Pancreas (tissue), 10 donors: ENCODE measurements around the gene LAMP2. TPM values are rescaled to one million over a fixed set of nuclear protein-coding genes. Genes with fewer than 3 reads are reported as not detected.
"Not testable (repeated sequence)": the region's sequence is repeated elsewhere in the genome, so short reads cannot be mapped to it uniquely, and the experiment has no call there.

Experiments used
- ATAC-seq, 4 donors: fragments of 200-7000 bp; cut with Tn5 transposase; one replicate each; pipeline versions ENCODE4 v1.8.0 to v1.9.1; 2020; ENCODE audit warnings: mild to moderate bottlenecking in 4 of 4, moderate library complexity in 4 of 4
- DNase-seq, 6 donors: peaks; one replicate each; pipeline ENCODE4 v3.0.0-alpha.2; 2020
- FAIRE-seq: peaks from 2 replicates; lab custom pipeline; 2012; peaks lifted over from hg19 to GRCh38; lab: Jason Lieb, UNC
- H3K27ac ChIP-seq, 4 donors: fragments of 200-600 bp; sonication (generic); 1 replicate in 3 of 4; 2 replicates in 1 of 4; pipeline versions ENCODE4 v1.5.0 to v1.8.0; 2020
- H3K27me3 ChIP-seq, 4 donors: fragments of 200-600 bp; one replicate each; pipeline ENCODE4 v1.8.0; 2021
- H3K36me3 ChIP-seq, 3 donors: fragments of 200-600 bp; sonication (generic) in 1 of 3; one replicate each; pipeline versions ENCODE4 v1.5.0 to v1.8.0; 2020 to 2021
- H3K4me1 ChIP-seq, 3 donors: fragments of 200-600 bp; one replicate each; pipeline ENCODE4 v1.8.0; 2021
- H3K4me3 ChIP-seq, 4 donors: fragments of 200-600 bp; sonication (generic) in 2 of 4; one replicate each; pipeline versions ENCODE4 v1.5.0 to v1.8.0; 2020 to 2021
- H3K9me3 ChIP-seq, 4 donors: fragments of 200-600 bp; one replicate each; pipeline ENCODE4 v1.8.0; 2021
- WGBS, 2 donors: extraction: QIAGEN DNeasy Blood & Tissue Kit; methylation state at CpG; one replicate each; pipeline ENCODE4 v1.1.7; 2013; 5-methylcytosine and 5-hydroxymethylcytosine counted together
- intact Hi-C, 3 donors: fragments of 100-400 bp; cut with DNase I; formaldehyde crosslinking; loops; one replicate each; pipeline versions ENCODE4 v1.11.1 to v1.14.2; 2022
- polyA plus RNA-seq, 2 donors: library from polyadenylated mRNA; stranded (reverse); fragments of 200-250 nt; gene quantifications; one replicate each; pipeline ENCODE4 v1.2.3, GENCODE V29; 2013
- total RNA-seq, 6 donors: library from RNA; stranded (reverse); fragmentation: NEBNext Ultra II Directional in 4 of 6; extraction: Animal tissue kit (Norgen Biotek cat#: 25700) in 4 of 6; gene quantifications; one replicate each; pipeline versions ENCODE4 v1.2.1 to v1.2.4, GENCODE V29; 2021 to 2023
- TF ChIP-seq, protein P1 (sequence below), 4 donors: fragments of 200-600 bp; sonication (generic) in 3 of 4; IDR thresholded peaks; one replicate each; pipeline versions ENCODE4 v1.5.0 to v1.8.0; 2021; ENCODE audit warnings: antibody characterized with exemption in 4 of 4
- donor health status: healthy with polysubstance abuse.
- donor health status: DM: no; HTN: no; CAD: no; lungs with moderate emphysema.
- donor health status: DM: no; HTN: no; CAD: no.
- donor health status: control.
- donor health status: control.
- donor health status: Bipolar disorder and iron deficiency.
- donor health status: DM: yes; HTN: yes; CAD: no.
- donor health status: DM: no; HTN: no; CAD: no.
- donor health status: DM: no; HTN: no; CAD: no.
- donor health status: DM: yes; HTN: yes; CAD: no.

Gene LAMP2
- total and polyA plus RNA-seq, 8 donors, result 14.1 to 96.3 (median 41.1) TPM

DNA sequence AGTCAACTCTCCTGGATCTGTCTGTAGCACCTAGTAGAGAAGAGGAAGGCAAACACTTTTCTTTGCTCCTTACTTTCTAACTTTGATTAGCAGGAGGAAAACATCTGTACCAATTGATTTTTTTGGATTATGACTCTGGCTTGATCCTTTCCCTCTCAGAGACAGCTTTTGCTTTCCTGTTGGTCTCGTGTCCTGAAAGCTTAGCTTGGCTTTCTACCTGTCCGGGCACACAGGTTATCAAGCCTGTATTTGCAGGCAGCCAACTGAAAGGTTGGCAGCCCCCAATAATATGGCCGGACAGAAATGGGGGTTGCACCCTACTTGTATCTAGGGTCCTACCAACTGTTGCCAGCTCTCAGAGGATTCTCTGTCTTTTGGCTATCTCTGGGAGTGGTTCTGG is 43.1 kb upstream of the LAMP2 start:
- FAIRE-seq, result no peak
- peak; percentile 32 to 51 (median 40) for ATAC-seq

DNA sequence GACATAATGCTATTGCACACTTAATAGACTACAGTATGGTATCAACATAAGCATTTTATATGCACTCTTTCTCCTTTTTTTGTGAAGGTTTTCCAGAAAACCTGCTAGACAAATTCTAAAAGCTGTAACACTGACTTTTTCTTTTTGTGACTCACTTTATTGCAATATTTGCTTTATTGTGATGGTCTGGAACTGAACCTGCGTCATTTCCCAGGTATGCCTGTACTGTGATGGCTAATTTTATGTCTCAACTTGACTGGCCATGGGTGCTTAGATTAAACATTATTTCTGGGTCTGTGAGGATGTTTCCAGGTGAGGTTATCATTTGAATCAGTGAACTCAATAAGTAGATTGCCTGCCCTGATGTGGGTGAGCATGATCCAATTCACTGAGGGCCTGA is 35.5 kb upstream of the LAMP2 start:
- DNase-seq (no peak), ATAC-seq (no peak), FAIRE-seq (no peak)
- no peak overlapping the region for H3K27ac ChIP-seq
- 49 to 61% methylated on average over 1 of the region's 1 CpG for whole genome bisulfite sequencing, 2 donors
- no peaks in the 10 kb centered on the region for H3K36me3 ChIP-seq
- H3K9me3 ChIP-seq, result no peaks in the 10 kb centered on the region
- TF ChIP-seq, protein P1, sequence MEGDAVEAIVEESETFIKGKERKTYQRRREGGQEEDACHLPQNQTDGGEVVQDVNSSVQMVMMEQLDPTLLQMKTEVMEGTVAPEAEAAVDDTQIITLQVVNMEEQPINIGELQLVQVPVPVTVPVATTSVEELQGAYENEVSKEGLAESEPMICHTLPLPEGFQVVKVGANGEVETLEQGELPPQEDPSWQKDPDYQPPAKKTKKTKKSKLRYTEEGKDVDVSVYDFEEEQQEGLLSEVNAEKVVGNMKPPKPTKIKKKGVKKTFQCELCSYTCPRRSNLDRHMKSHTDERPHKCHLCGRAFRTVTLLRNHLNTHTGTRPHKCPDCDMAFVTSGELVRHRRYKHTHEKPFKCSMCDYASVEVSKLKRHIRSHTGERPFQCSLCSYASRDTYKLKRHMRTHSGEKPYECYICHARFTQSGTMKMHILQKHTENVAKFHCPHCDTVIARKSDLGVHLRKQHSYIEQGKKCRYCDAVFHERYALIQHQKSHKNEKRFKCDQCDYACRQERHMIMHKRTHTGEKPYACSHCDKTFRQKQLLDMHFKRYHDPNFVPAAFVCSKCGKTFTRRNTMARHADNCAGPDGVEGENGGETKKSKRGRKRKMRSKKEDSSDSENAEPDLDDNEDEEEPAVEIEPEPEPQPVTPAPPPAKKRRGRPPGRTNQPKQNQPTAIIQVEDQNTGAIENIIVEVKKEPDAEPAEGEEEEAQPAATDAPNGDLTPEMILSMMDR (IDR thresholded peaks at IDR 0.05), result no peak
- H3K27me3 ChIP-seq, result no peaks in the 10 kb centered on the region
- no peak overlapping the region for H3K4me3 ChIP-seq
- no peaks in the 10 kb centered on the region for H3K4me1 ChIP-seq
- intact Hi-C loops, result no loop called here

More for the DNA sequence above, 43.1 kb upstream of the LAMP2 start:
- Histone ChIP-seq H3K9me3 (no peaks in the 10 kb centered on the region), H3K27ac (peak overlapping the region in 3 of 4 donors; percentile 14 to 64 (median 61)), H3K4me3 (no peak overlapping the region), H3K27me3 (no peaks in the 10 kb centered on the region), H3K4me1 (peaks cover 3 to 8% (median 4%) of the 10 kb centered on the region in 3 donors), H3K36me3 (no peaks in the 10 kb centered on the region)
- TF ChIP-seq, protein P1 (IDR thresholded peaks at IDR 0.05), result no peak
- no peak for DNase-seq
- WGBS, 2 donors, result 19 to 32% methylated on average over 3 of the region's 3 CpGs
- intact Hi-C loops, result no loop called here

DNA sequence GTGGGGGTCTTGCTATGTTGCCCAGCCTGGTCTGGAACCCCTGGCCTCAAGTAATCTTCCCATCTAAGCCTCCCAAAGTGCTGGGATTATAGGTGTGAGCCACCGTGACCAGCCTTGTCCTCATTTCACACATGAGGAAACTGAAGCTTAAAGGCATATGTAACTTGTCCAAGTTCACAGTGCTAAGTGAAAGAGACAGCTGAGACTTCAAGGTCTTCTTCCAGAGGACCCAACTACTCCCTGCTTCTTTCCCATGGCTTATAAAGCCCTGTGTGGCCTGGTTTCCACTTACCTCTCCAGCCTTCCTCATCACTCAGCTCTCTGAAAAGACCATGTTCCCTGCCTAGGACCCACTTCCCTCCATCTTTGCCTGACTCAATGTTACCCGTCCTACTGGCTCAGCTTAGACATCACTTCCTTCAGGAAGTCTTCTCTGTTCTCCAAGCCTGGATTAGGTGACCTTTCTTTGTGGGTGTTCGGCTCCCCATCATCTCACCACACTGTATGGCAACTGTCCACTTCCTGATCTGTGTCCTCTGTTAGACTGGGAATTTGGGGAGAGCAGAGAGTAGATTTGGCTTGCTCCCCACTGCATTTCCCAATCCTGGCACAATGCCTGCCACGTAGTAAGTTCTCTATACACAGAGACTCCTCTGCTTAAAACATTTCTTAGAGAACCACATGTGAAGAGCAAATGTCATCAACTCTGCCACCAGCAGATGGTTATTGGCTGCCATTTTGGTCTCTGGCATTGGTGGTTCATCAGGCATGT is 30.4 kb upstream of the LAMP2 start:
- peaks cover 0 to 1% (median 0%) of the 10 kb centered on the region in 4 donors for H3K27me3 ChIP-seq
- no peaks in the 10 kb centered on the region for H3K36me3 ChIP-seq
- H3K27ac ChIP-seq, result no peak overlapping the region
- TF ChIP-seq, protein P1 (IDR thresholded peaks at IDR 0.05), result no peak
- no peaks in the 10 kb centered on the region for H3K9me3 ChIP-seq
- H3K4me1 ChIP-seq, result no peaks in the 10 kb centered on the region
- DNase-seq (no peak), ATAC-seq (no peak), FAIRE-seq (no peak)
- intact Hi-C loops, result loop anchor here in 2 of 3 donors (5.0 to 10.0 kb wide), 2 partner anchors 165 to 168 kb away; no protein-coding TSS in a partner anchor
- H3K4me3 ChIP-seq, result no peak overlapping the region
- 51 to 67% methylated on average over 4 of the region's 4 CpGs for WGBS, 2 donors

DNA sequence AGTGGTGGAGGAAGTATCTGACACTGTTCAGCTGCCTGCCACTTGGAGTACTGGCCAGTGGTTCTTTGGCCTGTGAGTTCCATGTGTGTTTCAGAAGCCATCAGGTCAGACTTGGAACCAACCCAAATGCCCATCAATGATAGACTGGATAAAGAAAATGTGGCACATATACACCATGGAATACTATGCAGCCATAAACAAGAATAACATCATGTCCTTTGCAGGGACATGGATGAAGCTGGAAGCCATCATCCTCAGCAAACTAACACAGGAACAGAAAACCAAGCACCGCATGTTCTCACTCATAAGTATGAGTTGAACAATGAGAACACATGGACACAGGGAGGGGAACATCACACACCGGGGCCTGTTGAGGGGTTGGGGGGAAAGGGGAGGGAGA is 21.0 kb upstream of the LAMP2 start:
- not testable (repeated sequence) for H3K27me3 ChIP-seq, ATAC-seq, DNase-seq, H3K27ac ChIP-seq, H3K36me3 ChIP-seq, H3K4me1 ChIP-seq, FAIRE-seq, H3K9me3 ChIP-seq, H3K4me3 ChIP-seq
- WGBS, 2 donors, result 90 to 100% methylated on average over 2 of the region's 2 CpGs
- intact Hi-C loops, result loop anchor here in 1 of 3 donors (10.0 kb wide), 1 partner anchor 175 kb away; no protein-coding TSS in a partner anchor

DNA sequence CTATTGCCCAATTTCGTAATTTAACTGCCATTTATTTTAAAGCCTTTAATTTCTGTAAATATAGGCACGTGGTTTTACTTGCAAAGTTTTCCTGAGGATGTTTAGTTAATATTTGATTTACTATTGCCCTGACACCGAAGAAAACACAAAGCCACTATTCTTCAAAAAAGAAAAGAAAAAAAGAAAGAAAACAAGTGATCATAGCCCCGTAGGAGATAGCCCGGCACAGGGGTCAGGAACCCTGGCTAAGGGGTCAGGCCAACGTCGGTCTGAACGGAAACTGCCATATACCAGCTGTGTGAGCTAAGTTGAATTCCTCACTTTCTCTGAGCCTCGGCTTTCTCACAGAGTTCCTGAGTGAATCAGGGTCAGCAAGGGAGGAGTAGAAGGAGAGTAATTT is 17.7 kb upstream of the LAMP2 start:
- H3K27me3 ChIP-seq, result peaks cover 0 to 2% (median 0%) of the 10 kb centered on the region in 4 donors
- peaks cover 0 to 4% (median 0%) of the 10 kb centered on the region in 3 donors for H3K4me1 ChIP-seq
- intact Hi-C loops, result no loop called here
- no peaks in the 10 kb centered on the region for H3K36me3 ChIP-seq
- H3K4me3 ChIP-seq, result peak overlapping the region in 1 of 4 donors; percentile 29
- WGBS, 2 donors, result 32 to 40% methylated on average over 9 of the region's 9 CpGs
- no peaks in the 10 kb centered on the region for H3K9me3 ChIP-seq
- ATAC-seq (no peak), FAIRE-seq (no peak), DNase-seq (no peak)
- TF ChIP-seq, protein P1 (IDR thresholded peaks at IDR 0.05), result no peak
- H3K27ac ChIP-seq, result no peak overlapping the region
